Measurements from ENCODE around the gene BRINP3.

GRCh38 chr1:190320952-190321351 is 156.7 kb downstream of the BRINP3 start:
- TF ChIP-seq, protein P1, sequence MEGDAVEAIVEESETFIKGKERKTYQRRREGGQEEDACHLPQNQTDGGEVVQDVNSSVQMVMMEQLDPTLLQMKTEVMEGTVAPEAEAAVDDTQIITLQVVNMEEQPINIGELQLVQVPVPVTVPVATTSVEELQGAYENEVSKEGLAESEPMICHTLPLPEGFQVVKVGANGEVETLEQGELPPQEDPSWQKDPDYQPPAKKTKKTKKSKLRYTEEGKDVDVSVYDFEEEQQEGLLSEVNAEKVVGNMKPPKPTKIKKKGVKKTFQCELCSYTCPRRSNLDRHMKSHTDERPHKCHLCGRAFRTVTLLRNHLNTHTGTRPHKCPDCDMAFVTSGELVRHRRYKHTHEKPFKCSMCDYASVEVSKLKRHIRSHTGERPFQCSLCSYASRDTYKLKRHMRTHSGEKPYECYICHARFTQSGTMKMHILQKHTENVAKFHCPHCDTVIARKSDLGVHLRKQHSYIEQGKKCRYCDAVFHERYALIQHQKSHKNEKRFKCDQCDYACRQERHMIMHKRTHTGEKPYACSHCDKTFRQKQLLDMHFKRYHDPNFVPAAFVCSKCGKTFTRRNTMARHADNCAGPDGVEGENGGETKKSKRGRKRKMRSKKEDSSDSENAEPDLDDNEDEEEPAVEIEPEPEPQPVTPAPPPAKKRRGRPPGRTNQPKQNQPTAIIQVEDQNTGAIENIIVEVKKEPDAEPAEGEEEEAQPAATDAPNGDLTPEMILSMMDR (conservative IDR thresholded peaks at IDR 0.05; ENCODE audit: low read depth, low read length) = peak; percentile 76
- no peak for TF ChIP-seq EZH2 (IDR thresholded peaks at IDR 0.05; ENCODE audit: low read length, unreplicated experiment)

All from PC-3 (cell line).